ENCODE data around the gene GRM4.

DNA sequence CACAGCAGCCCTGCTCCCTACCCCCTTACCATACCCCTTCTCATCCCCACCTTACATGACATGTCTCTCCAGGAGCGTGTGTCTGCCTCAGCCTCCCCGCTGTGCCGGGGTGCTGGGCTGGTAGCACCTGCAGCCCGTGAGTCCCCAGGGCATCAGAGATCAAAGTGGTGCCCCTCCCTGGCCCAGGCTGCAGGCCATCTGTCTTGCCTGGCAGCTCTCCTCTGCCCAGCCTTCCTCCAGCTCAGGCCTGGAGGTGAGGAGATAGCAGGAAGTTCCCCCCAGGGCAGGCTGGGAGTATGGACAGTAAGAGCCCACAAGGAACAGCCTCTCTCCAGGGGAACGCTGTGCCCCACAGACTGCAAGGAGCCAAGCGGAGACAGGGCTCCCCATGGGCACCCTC, 35.3 kb downstream of the GRM4 start:
- TF ChIP-seq EZH2 (IDR thresholded peaks at IDR 0.05; ENCODE audit: insufficient read depth, poor library complexity, severe bottlenecking) (no peak), EZH2phosphoT487 (IDR thresholded peaks at IDR 0.05; ENCODE audit: insufficient read depth, low read depth) (no peak)
